SJSA1 (cell line): ENCODE measurements around the gene SMYD3. TPM values are rescaled to one million over a fixed set of nuclear protein-coding genes. Genes with fewer than 3 reads are reported as not detected.

Experiments used
- DNase-seq, 2 experiments: peaks; one replicate each; pipeline ENCODE4 v3.0.0-alpha.2; 2015 to 2020; ENCODE audit warnings: low spot score in 2 of 2, low read depth in 1 of 2
- H3K27ac ChIP-seq: fragments of 250-450 bp; sonication (Bioruptor Pico); 2 replicates; pipeline ENCODE4 v1.5.1; 2020; ENCODE audit warnings: mild to moderate bottlenecking, moderate library complexity
- H3K27me3 ChIP-seq: fragments of 250-450 bp; sonication (Bioruptor Pico); replicated peaks from 2 replicates; pipeline ENCODE4 v1.5.1; 2020; ENCODE audit warnings: mild to moderate bottlenecking, moderate library complexity
- H3K36me3 ChIP-seq: fragments of 250-450 bp; sonication (Bioruptor Pico); 2 replicates; pipeline ENCODE4 v1.5.1; 2020; ENCODE audit warnings: mild to moderate bottlenecking
- H3K4me1 ChIP-seq: fragments of 250-450 bp; sonication (Bioruptor Pico); replicated peaks from 2 replicates; pipeline ENCODE4 v1.6.1; 2021; ENCODE audit warnings: mild to moderate bottlenecking
- H3K4me3 ChIP-seq: fragments of 250-450 bp; sonication (Bioruptor Pico); 2 replicates; pipeline ENCODE4 v1.5.1; 2020; ENCODE audit warnings: mild to moderate bottlenecking
- H3K9me3 ChIP-seq: fragments of 250-450 bp; sonication (Bioruptor Pico); replicated peaks from 2 replicates; pipeline ENCODE4 v1.5.1; 2020; ENCODE audit warnings: mild to moderate bottlenecking
- total RNA-seq: library from RNA; depleted of rRNA; stranded (reverse); fragments of >200 nt; shearing (Covaris generic); gene quantifications from 2 replicates; pipeline ENCODE4 v1.2.3, GENCODE V29; 2014; rRNA removed

The SMYD3 gene
- 38.5 and 70.8 TPM in 2 replicates for total RNA-seq

- Histone ChIP-seq H3K36me3 (0 out of 2 replicates have a peak, but pooled peaks cover 2% of the 10 kb centered on the region), H3K27ac (no peak within 1 kb of the TSS), H3K9me3 (no peaks in the 10 kb centered on the region), H3K4me3 (peak within 1 kb of the TSS; percentile 75), H3K27me3 (no peaks in the 10 kb centered on the region), H3K4me1 (peaks cover 20% of the 10 kb centered on the region)
- DNase-seq, result peak; percentile 72
Observed at GRCh38 chr1:246506674-246507481, at the start of gene SMYD3. Gene SMYD3, minus strand, starts transcription at chr1:246507279.

DNA sequence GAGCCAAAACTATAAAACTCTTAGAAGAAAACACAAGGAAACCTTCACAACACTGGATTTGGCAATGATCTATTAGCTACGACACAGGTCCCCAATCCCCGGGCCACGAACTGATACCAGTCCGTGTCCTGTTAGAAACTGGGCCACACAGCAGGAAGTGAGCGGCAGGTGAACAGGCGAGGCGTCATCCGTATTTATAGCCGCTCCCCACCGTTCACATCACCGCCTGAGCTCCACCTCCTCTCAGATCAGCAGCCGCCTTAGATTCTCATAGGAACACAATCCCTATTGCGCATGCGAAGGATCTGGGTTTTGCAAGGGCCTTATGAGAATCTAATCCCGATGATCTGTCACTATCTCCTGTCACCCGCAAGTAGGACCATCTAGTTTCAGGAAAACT is 47.1 kb upstream of the SMYD3 start:
- H3K27me3 ChIP-seq, result no peaks in the 10 kb centered on the region
- H3K4me1 ChIP-seq, result no peaks in the 10 kb centered on the region
- no peaks in the 10 kb centered on the region for H3K9me3 ChIP-seq
- H3K36me3 ChIP-seq, result peaks cover 67% of the 10 kb centered on the region
- H3K27ac ChIP-seq, result no peak overlapping the region
- no peak for DNase-seq
- no peak overlapping the region for H3K4me3 ChIP-seq

DNA sequence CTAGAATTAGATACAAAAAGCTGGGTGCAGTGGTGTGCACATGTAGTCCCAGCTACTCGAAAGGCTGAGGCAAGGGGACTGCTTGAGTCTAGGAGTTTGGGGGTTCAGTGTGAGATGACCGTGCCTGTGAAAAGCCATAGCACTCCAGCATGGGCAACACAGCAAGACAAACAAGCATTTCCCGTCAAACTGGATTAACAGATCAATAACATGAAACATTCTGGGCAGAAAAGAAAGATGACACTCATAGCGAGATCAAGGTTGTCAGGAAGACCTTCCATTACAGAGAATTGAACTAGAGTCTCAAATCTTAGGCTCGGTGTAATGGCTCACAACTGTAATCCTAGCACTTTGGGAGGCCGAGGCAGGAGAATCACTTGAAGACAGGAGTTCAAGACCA is 45.0 kb upstream of the SMYD3 start:
- Histone ChIP-seq H3K4me3 (no peak overlapping the region), H3K27me3 (no peaks in the 10 kb centered on the region), H3K4me1 (no peaks in the 10 kb centered on the region), H3K27ac (no peak overlapping the region), H3K9me3 (no peaks in the 10 kb centered on the region), H3K36me3 (peaks cover 79% of the 10 kb centered on the region)
- DNase-seq, result no peak

DNA sequence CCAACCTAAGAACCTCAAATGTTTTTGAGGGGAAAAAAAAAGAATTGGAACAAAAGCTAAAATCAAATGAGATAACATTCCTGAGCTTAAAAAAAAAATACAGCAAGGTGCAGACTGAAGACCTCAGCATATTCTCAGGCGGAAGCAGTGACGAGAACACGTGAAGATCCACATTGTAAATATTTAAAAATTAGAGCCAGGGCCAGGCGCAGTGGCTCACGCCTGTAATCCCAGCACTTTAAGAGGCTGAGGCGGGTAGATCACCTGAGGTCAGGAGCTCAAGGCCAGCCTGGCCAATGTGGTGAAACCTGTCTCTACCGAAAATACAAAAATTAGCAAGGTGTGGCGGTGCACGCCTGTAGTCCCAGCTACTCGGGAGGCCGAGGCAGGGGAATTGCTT is 43.3 kb upstream of the SMYD3 start:
- Histone ChIP-seq H3K4me1 (no peaks in the 10 kb centered on the region), H3K4me3 (no peak overlapping the region), H3K9me3 (no peaks in the 10 kb centered on the region), H3K27me3 (no peaks in the 10 kb centered on the region), H3K36me3 (peaks cover 71% of the 10 kb centered on the region), H3K27ac (no peak overlapping the region)
- no peak for DNase-seq

DNA sequence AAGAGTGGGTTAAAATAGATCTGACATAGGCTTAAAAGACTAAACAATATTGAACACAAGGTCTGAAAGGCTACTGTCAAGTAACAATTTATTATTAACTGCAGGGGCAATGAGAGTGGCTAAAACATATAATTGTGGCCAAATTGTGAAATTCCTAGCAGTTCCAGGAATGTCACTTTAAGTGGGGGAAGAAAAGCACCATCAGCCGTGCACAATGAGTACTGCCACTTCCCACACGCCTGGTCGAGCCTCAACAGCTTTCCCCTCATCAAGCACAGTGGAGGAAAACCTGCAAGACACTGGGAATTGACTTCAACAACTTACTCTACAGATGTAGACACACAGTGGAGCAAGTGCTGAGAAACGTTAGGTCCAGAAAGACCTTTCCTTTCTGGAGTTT is 42.6 kb upstream of the SMYD3 start:
- Histone ChIP-seq H3K9me3 (no peaks in the 10 kb centered on the region), H3K36me3 (peaks cover 74% of the 10 kb centered on the region), H3K4me1 (no peaks in the 10 kb centered on the region), H3K4me3 (no peak overlapping the region), H3K27me3 (no peaks in the 10 kb centered on the region), H3K27ac (no peak overlapping the region)
- DNase-seq, result no peak

- no peaks in the 10 kb centered on the region for H3K4me1 ChIP-seq
- no peak overlapping the region for H3K27ac ChIP-seq
- H3K4me3 ChIP-seq, result no peak overlapping the region
- peaks cover 57% of the 10 kb centered on the region for H3K36me3 ChIP-seq
- H3K27me3 ChIP-seq, result no peaks in the 10 kb centered on the region
- DNase-seq, result no peak
- no peaks in the 10 kb centered on the region for H3K9me3 ChIP-seq
Observed at GRCh38 chr1:246544001-246544400, 36.9 kb upstream of the SMYD3 start.

GRCh38 chr1:246540738-246541491 is 33.8 kb upstream of the SMYD3 start:
- Histone ChIP-seq H3K9me3 (no peaks in the 10 kb centered on the region), H3K27ac (no peak overlapping the region), H3K36me3 (peaks cover 38% of the 10 kb centered on the region), H3K27me3 (no peaks in the 10 kb centered on the region), H3K4me3 (no peak overlapping the region), H3K4me1 (no peaks in the 10 kb centered on the region)
- no peak for DNase-seq

DNA sequence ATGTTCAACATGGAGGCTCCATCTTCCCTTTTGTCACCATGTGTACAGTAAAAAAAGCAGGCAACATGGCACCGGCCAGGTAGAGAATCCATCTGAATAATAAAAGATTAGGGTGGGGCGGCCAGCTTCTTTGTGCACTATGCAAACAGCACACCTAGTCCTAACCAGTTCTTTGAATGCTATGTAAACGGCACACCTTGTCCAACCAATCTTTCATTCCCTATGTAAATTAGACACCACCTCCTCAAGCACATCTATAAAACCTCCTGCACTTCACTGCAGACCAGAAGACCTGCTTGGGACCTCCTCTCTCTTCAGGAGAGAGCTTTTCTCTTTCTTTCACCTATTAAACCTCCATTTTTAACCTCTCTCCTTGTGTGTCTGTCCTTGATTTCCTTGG is 30.8 kb upstream of the SMYD3 start:
- no peak for DNase-seq
- no peak overlapping the region for H3K27ac ChIP-seq
- no peak overlapping the region for H3K4me3 ChIP-seq
- H3K9me3 ChIP-seq, result no peaks in the 10 kb centered on the region
- H3K4me1 ChIP-seq, result no peaks in the 10 kb centered on the region
- H3K36me3 ChIP-seq, result peaks cover 12% of the 10 kb centered on the region
- H3K27me3 ChIP-seq, result no peaks in the 10 kb centered on the region

DNA sequence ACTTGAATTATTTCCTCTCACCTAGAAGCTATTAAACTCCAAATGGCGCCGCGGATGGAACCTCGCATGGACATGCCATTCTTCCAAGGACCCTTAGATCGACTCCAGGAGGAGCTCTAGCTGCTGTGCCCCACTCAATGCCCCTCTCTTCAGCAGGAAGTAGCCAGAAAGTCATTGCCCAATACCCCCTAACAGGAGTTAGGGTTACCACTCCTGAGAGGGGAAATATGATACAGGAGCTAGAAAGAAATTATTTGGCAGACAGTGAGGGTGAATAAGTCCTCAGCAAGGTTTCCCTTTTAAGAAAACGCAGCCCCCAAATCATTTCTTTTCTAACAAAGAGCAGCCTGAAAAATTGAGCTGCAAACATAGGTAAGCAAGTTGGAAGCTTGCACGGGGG is 30.4 kb upstream of the SMYD3 start:
- no peak for DNase-seq
- H3K27ac ChIP-seq, result no peak overlapping the region

DNA sequence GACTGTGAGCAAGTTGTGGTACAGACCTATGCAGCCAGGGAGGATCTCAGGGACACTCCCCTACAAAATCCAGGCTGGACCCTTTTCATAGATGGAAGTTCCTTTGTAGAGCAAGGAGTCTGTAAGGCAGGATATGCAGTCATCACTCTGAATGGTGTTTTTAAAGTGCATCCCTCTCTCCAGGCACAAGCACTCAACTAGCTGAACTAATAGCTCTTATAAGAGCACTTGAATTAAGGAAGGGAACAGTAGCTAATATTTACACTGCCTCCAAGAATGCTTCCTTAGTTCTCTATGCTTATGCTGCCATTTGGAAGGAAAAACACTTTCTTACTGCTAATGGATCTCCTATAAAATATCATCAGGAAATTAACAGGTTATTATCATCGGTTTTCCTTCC is 27.0 kb upstream of the SMYD3 start:
- Histone ChIP-seq H3K9me3 (peaks cover 4% of the 10 kb centered on the region; the same call in 1 of the 2 replicates), H3K27me3 (no peaks in the 10 kb centered on the region), H3K4me1 (no peaks in the 10 kb centered on the region), H3K27ac (no peak overlapping the region), H3K4me3 (no peak overlapping the region), H3K36me3 (no peaks in the 10 kb centered on the region)
- no peak for DNase-seq

More for the DNA sequence above, 30.4 kb upstream of the SMYD3 start:
- H3K4me3 ChIP-seq, result no peak overlapping the region
- H3K9me3 ChIP-seq, result no peaks in the 10 kb centered on the region
- no peaks in the 10 kb centered on the region for H3K27me3 ChIP-seq
- peaks cover 11% of the 10 kb centered on the region for H3K36me3 ChIP-seq
- H3K4me1 ChIP-seq, result no peaks in the 10 kb centered on the region

DNA sequence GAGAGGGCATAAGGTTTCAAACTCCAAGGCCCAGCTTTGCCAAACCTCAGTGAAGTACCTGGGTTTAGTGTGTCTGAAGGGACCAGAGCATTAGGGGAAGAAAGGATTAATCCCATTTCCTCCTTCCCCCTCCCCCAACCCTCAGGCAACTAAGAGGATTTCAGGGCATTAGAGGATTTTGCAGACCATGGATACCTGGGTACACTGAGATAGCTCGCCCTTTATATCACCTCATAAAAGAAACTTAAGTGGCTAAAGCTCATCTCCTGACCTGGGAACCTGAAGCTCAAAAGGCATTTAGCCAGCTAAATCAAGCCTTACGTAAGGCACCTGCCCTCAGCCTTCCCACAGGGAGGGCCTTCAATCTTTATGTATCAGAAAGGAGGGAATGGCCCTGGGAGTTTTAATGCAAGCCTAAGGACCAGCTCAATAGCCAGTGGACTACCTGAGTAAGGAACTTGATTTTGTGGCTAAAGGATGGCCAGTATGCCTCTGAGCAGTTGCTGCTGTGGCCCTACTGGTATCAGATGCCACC is 26.4 kb upstream of the SMYD3 start:
- DNase-seq, result peak in 1 of 2 experiments; percentile 4
- H3K9me3 ChIP-seq, result peaks cover 4% of the 10 kb centered on the region; the same call in 1 of the 2 replicates
- H3K27ac ChIP-seq, result no peak overlapping the region
- H3K4me1 ChIP-seq, result no peaks in the 10 kb centered on the region
- H3K36me3 ChIP-seq, result no peaks in the 10 kb centered on the region
- no peak overlapping the region for H3K4me3 ChIP-seq
- no peaks in the 10 kb centered on the region for H3K27me3 ChIP-seq

GRCh38 chr1:246532519-246532918 is 25.4 kb upstream of the SMYD3 start:
- Histone ChIP-seq H3K4me3 (no peak overlapping the region), H3K36me3 (no peaks in the 10 kb centered on the region), H3K4me1 (no peaks in the 10 kb centered on the region), H3K9me3 (peaks cover 4% of the 10 kb centered on the region; the same call in 1 of the 2 replicates), H3K27ac (no peak overlapping the region), H3K27me3 (no peaks in the 10 kb centered on the region)
- DNase-seq, result peak in 1 of 2 experiments; percentile 0

DNA sequence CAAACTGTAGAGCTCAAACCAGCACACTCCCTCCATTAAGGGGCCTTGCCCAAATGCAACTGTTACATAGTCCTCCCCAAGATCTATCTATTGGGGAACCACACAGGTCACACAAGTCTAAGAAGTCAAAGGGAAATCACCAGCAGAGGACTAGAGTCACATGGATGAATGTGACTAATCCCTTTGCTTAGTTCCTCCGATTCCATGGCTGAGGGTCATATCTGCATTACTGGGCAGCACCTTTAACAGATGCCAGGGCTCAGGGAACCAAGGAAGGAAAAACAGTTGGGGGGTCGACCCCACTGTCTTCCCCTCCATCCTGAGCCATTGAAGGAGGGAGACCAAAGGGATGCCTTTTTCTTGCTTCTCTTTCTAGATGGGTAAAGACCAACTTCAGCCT is 23.4 kb upstream of the SMYD3 start:
- H3K36me3 ChIP-seq, result no peaks in the 10 kb centered on the region
- H3K9me3 ChIP-seq, result peaks cover 4% of the 10 kb centered on the region; the same call in 1 of the 2 replicates
- H3K4me3 ChIP-seq, result no peak overlapping the region
- no peaks in the 10 kb centered on the region for H3K4me1 ChIP-seq
- no peak overlapping the region for H3K27ac ChIP-seq
- peak in 1 of 2 experiments; percentile 1 for DNase-seq
- no peaks in the 10 kb centered on the region for H3K27me3 ChIP-seq
